Type B pancreatic cell (in vitro differentiated cells): ENCODE results near the gene HSD17B2. TPM values are rescaled to one million over a fixed set of nuclear protein-coding genes. Genes with fewer than 3 reads are reported as not detected.

Experiments
- DNase-seq: peaks from one replicate; pipeline ENCODE4 v3.0.0; 2021; ENCODE audit warnings: mixed read lengths; ENCODE audit not compliant: unreplicated experiment; ENCODE audit errors: extremely low spot score
- H3K27ac Mint-ChIP-seq: 2 replicates; pipeline ENCODE4 v1.8.0; 2021; ENCODE audit warnings: mild to moderate bottlenecking, mixed read lengths
- H3K27me3 Mint-ChIP-seq: 2 replicates; pipeline ENCODE4 v1.8.0; 2021; ENCODE audit warnings: mixed read lengths
- H3K36me3 Mint-ChIP-seq: 2 replicates; pipeline ENCODE4 v1.8.0; 2021; ENCODE audit warnings: mixed read lengths
- H3K4me1 Mint-ChIP-seq: one replicate; pipeline ENCODE4 v1.8.0; 2021; ENCODE audit warnings: mixed read lengths; ENCODE audit not compliant: unreplicated experiment
- H3K4me3 Mint-ChIP-seq: 2 replicates; pipeline ENCODE4 v1.8.0; 2021; ENCODE audit warnings: mild to moderate bottlenecking, mixed read lengths
- H3K9me3 Mint-ChIP-seq: 2 replicates; pipeline ENCODE4 v1.8.0; 2021; ENCODE audit warnings: mixed read lengths
- CTCF ChIP-seq: fragments of 200-600 bp; sonication (generic); conservative IDR thresholded peaks from 2 replicates; pipeline ENCODE4 v1.5.0; 2021; ENCODE audit warnings: antibody characterized with exemption, mild to moderate bottlenecking
- total RNA-seq: library from RNA; stranded (reverse); gene quantifications from 2 replicates; pipeline ENCODE4 v1.2.1, GENCODE V29; 2021; ENCODE audit warnings: low replicate concordance

HSD17B2 gene
- total RNA-seq, 1 donor from 2014 or later: 6.8 TPM

GRCh38 chr16:82019535-82019934 is 15.5 kb upstream of the HSD17B2 start:
- Mint-ChIP-seq H3K27me3 (peaks cover 27% of the 10 kb centered on the region), H3K4me1 (no peaks in the 10 kb centered on the region)
- DNase-seq: no peak

GRCh38 chr16:82020051-82020450 is 15.0 kb upstream of the HSD17B2 start:
- H3K4me3 Mint-ChIP-seq: no peak overlapping the region
- peaks cover 13% of the 10 kb centered on the region for H3K9me3 Mint-ChIP-seq
- DNase-seq: no peak
- H3K27ac Mint-ChIP-seq: no peak overlapping the region
- H3K4me1 Mint-ChIP-seq: no peaks in the 10 kb centered on the region
- H3K36me3 Mint-ChIP-seq: no peaks in the 10 kb centered on the region
- H3K27me3 Mint-ChIP-seq: peaks cover 28% of the 10 kb centered on the region
- TF ChIP-seq CTCF: no peak

More at GRCh38 chr16:82019535-82019934, 15.5 kb upstream of the HSD17B2 start:
- peaks cover 13% of the 10 kb centered on the region for H3K9me3 Mint-ChIP-seq
- no peak overlapping the region for H3K4me3 Mint-ChIP-seq
- no peaks in the 10 kb centered on the region for H3K36me3 Mint-ChIP-seq
- no peak for TF ChIP-seq CTCF
- H3K27ac Mint-ChIP-seq: no peak overlapping the region

- Mint-ChIP-seq H3K9me3 (peaks cover 13% of the 10 kb centered on the region), H3K4me1 (no peaks in the 10 kb centered on the region)
Observed at GRCh38 chr16:82023206-82023605, 11.8 kb upstream of the HSD17B2 start.

GRCh38 chr16:82024316-82024715 is 10.7 kb upstream of the HSD17B2 start:
- H3K4me3 Mint-ChIP-seq: no peak overlapping the region
- H3K27me3 Mint-ChIP-seq: peaks cover 26% of the 10 kb centered on the region
- no peak for DNase-seq
- no peak overlapping the region for H3K27ac Mint-ChIP-seq
- peaks cover 13% of the 10 kb centered on the region for H3K9me3 Mint-ChIP-seq
- no peak for TF ChIP-seq CTCF
- H3K36me3 Mint-ChIP-seq: no peaks in the 10 kb centered on the region
- H3K4me1 Mint-ChIP-seq: no peaks in the 10 kb centered on the region

More at GRCh38 chr16:82023206-82023605, 11.8 kb upstream of the HSD17B2 start:
- H3K27me3 Mint-ChIP-seq: peaks cover 31% of the 10 kb centered on the region
- DNase-seq: no peak
- H3K36me3 Mint-ChIP-seq: no peaks in the 10 kb centered on the region
- no peak overlapping the region for H3K4me3 Mint-ChIP-seq
- TF ChIP-seq CTCF: no peak
- no peak overlapping the region for H3K27ac Mint-ChIP-seq

- H3K36me3 Mint-ChIP-seq: no peaks in the 10 kb centered on the region
- no peak overlapping the region for H3K27ac Mint-ChIP-seq
- TF ChIP-seq CTCF: no peak
- peaks cover 21% of the 10 kb centered on the region for H3K27me3 Mint-ChIP-seq
- no peaks in the 10 kb centered on the region for H3K4me1 Mint-ChIP-seq
- H3K4me3 Mint-ChIP-seq: no peak overlapping the region
- no peak for DNase-seq
- H3K9me3 Mint-ChIP-seq: peaks cover 13% of the 10 kb centered on the region
Observed at GRCh38 chr16:82024883-82025282, 10.2 kb upstream of the HSD17B2 start.

GRCh38 chr16:82027629-82028064 is 7.4 kb upstream of the HSD17B2 start:
- H3K27ac Mint-ChIP-seq: no peak overlapping the region
- no peak overlapping the region for H3K4me3 Mint-ChIP-seq
- H3K36me3 Mint-ChIP-seq: no peaks in the 10 kb centered on the region
- peaks cover 13% of the 10 kb centered on the region for H3K9me3 Mint-ChIP-seq
- no peak for TF ChIP-seq CTCF
- H3K27me3 Mint-ChIP-seq: peaks cover 22% of the 10 kb centered on the region
- no peak for DNase-seq
- H3K4me1 Mint-ChIP-seq: no peaks in the 10 kb centered on the region
